ENCODE measurements around the gene DDB1.

DNA sequence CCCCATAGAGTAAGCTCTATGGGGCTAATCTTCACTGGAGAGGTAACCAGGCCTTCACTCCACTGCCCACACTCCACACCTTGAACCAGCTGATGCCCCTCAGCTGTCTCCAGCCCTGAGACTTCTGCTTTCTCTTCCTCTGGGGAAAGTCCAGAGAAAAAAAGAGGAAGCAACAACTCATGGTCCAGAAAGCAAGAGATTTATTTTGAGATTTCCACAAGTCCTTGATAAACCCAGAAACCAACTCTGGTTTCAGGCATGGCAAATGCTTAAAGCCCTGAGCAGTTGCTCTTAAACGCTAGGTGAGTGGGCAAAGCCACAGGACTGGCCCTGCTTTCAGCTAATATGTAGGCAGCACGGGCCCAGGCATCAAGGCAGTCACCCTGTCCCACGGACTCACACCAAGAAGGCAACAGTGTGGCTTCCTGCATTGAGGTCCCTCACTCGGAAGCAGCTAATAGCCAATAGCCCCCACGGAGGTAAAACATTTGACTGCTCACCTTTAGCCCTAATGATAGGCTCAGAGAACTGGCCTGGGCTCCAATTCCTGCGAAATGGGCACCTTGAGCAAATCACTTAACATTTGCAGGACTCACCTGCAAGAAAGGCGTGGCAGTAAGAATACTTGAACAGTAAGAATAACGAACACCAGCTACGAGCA, 24.5 kb upstream of the DDB1 start:
- TF ChIP-seq FOXA1 (IDR thresholded peaks at IDR 0.05), result no peak
- no peak for TF ChIP-seq HDGF (IDR thresholded peaks at IDR 0.05; ENCODE audit: borderline replicate concordance)
- TF ChIP-seq ELF4 (IDR thresholded peaks at IDR 0.05), result no peak
- no peak for TF ChIP-seq L3MBTL2 (conservative IDR thresholded peaks at IDR 0.05)
- TF ChIP-seq, protein P1, sequence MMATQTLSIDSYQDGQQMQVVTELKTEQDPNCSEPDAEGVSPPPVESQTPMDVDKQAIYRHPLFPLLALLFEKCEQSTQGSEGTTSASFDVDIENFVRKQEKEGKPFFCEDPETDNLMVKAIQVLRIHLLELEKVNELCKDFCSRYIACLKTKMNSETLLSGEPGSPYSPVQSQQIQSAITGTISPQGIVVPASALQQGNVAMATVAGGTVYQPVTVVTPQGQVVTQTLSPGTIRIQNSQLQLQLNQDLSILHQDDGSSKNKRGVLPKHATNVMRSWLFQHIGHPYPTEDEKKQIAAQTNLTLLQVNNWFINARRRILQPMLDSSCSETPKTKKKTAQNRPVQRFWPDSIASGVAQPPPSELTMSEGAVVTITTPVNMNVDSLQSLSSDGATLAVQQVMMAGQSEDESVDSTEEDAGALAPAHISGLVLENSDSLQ (IDR thresholded peaks at IDR 0.05), result no peak
- no peak for TF ChIP-seq SP1 (IDR thresholded peaks at IDR 0.05)
- TF ChIP-seq FOXK2 (IDR thresholded peaks at IDR 0.05), result no peak
